DMS153 treated with DMSO at 0.1 percent for 48 hours (cell line): ENCODE measurements around the gene CHADL.
"Not testable (repeated sequence)": the region's sequence is repeated elsewhere in the genome, so short reads cannot be mapped to it uniquely, and the experiment has no call there.

Source experiments
- DNase-seq: peaks from one replicate; lab custom pipeline; 2025; ENCODE audit not compliant: unreplicated experiment; lab: John Stamatoyannopoulos, UW

Gene CHADL

DNA sequence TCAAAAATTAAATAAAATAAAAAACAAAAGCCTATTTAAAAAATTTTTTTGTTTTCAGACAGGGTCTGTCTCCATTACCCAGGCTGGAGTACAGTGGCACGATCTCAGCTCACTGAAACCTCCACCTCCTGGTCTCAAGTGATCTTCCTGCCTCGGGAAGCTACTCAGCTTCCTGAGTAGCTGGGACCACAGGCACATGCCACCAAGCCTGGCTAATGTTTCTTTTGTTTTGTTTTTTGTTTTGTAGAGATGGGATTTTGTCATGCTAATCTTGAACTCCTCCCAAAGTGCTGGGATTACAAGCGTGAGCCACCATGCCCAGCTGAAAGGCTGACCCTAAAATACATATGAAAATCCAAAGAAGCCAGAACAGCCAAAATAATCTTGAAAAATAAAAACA, 56.1 kb downstream of the CHADL start:
- DNase-seq: no peak

DNA sequence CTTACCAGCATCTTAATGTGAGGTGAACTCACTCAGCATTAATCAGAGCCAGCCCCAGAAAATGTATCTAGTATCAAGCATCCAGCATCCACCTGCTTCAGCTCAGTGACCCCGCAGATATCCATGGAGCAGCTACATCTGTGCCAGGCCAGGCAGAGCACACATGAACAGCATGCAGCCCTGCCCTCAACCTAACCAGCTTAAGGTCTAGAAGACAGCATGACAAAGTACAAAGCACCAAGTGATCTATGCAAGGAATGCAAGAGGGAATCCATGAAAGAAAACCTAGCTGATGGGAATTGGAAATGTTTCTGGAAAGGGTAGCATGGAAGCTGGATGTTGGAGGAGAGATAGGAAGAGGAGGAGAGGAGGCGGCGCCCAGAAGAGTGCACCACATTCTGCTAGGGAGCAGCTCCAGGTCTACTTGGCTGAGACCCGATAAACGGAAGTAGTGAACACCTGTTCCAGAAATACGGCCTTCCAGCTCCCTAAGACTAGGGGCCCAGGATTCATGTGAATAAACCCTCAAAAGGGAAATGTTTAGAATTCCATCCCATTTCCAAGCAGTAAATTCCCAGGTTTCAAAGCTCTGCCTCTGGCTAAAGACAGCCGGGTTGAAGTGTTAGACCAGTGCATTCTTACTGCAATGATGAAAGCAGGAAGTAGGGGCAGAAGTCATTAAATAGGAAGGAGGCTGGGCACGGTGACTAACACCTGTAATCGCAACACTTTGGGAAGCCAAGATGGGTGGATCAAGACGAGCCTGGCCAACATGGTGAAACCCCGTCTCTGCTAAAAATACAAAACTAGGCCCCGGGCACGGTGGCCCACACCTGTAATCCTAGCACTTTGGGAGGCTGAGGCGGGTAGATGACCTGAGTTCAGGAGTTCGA, 59.1 kb downstream of the CHADL start:
- peak; percentile 11 for DNase-seq

DNA sequence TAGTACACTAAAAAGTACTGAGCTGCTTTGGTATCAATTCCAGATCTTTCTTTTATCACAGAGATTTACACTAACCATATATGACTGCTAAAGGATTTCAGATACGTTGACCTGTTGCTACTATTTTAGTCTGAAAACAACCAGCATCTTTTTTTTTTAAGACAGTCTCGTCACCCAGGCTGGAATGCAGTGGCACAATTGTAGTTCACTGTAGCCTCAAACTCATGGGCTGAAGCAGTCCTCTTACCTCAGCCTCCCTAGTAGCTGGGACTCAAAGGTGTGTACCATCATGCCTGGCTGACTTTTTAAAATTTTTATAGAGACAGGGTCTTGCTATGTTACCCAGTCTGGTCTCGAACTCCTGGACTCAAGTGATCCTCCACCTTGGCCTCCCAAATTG, 59.8 kb downstream of the CHADL start:
- no peak for DNase-seq

DNA sequence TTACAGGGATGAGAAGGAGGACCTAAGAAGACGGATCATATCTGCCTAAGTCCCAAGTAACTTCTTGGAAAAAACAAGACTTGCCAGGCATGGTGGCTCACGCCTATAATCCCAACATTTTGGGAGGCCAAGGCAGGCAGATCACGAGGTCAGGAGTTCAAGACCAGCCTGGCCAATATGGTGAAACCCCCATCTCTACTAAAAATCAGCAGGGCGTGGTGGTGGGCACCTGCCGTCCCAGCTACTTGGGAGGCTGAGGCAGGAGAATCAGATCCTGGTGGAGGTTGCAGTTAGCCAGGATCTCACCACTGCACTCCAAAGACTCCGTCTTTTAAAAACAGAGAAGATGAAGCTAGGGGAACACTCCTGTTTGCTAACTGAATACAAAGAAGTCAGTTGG, 60.4 kb downstream of the CHADL start:
- DNase-seq: not testable (repeated sequence)
